Measurements from ENCODE around the gene PLCG2.

DNA sequence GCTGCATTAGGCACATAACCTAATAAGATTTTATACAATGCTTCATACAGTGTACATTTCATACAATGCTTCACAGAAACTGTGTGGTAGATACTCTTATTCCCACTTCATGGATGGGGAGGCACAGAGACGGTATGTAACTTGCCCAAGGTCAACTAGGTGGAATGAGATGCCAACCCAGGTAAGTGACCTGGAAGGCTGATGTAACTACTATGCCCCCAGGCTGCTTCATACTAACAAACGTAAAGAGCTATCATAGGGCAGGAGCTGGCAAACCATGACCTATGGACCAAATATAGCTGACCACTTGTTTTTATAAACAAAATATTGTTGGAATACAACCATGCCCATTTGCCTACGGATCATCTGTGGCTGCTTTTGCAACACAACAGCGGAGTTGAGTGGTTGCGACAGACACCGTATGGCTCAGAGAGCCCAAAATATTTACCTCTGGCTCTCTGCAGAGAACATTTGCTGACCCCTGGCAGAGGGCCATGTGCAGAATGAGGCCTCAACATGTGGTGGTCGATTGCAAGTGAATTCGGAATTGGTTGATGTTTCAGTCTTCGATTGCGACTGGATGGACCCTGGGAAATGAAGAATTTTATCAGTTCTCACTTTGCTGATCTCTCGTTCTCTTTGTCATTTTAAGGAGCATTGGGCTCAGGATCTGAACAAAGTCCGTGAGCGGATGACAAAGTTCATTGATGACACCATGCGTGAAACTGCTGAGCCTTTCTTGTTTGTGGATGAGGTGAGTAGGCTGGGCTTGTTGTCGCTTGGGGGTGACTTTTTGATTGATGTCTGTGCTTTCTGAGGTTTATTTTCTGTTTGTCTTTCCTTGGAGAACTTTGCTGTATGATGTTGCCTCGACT is 109.7 kb downstream of the PLCG2 start:
- TF ChIP-seq, protein P1, sequence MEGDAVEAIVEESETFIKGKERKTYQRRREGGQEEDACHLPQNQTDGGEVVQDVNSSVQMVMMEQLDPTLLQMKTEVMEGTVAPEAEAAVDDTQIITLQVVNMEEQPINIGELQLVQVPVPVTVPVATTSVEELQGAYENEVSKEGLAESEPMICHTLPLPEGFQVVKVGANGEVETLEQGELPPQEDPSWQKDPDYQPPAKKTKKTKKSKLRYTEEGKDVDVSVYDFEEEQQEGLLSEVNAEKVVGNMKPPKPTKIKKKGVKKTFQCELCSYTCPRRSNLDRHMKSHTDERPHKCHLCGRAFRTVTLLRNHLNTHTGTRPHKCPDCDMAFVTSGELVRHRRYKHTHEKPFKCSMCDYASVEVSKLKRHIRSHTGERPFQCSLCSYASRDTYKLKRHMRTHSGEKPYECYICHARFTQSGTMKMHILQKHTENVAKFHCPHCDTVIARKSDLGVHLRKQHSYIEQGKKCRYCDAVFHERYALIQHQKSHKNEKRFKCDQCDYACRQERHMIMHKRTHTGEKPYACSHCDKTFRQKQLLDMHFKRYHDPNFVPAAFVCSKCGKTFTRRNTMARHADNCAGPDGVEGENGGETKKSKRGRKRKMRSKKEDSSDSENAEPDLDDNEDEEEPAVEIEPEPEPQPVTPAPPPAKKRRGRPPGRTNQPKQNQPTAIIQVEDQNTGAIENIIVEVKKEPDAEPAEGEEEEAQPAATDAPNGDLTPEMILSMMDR (IDR thresholded peaks at IDR 0.05; ENCODE audit: poor library complexity) = no peak
- TF ChIP-seq EZH2 (IDR thresholded peaks at IDR 0.05; ENCODE audit: borderline replicate concordance) = no peak
